ENCODE data around the gene RHOV. TPM values are rescaled to one million over a fixed set of nuclear protein-coding genes. Genes with fewer than 3 reads are reported as not detected.

The RHOV gene
- total RNA-seq, 1 donor from 2014 or later = not detected

DNA sequence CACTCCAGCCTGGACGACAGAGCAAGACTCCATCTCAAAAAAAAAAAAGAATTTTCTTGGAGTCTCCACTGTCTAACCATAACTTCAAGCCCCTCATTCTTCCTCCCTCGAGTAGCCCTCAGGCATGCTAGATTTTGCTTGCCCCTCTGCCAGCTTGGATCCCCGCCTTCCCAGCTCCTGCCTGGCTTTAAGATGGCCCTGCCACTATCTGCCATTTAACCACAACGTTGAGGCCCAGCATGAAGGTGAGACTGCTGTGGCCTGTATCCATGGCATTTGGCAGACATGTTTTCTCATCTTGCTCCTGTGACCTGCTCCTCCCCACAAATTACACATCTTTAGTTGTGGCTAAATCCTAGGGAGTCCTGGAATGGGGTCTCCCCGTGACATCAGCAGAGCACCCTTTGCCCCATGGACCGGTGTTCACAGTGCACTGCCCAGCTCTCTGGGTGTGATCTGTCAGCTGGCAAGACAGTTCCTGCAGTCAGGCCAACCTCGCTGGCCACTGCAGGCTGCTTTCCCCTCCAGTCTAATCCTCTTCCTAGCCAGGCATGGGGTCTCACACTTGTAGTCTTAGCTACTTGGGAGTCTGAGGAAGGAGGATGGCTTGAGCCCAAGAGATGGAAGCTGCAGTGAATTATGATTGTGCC lies 30.6 kb upstream of the RHOV start:
- DNase-seq (ENCODE audit: low read depth, low spot score) = no peak

DNA sequence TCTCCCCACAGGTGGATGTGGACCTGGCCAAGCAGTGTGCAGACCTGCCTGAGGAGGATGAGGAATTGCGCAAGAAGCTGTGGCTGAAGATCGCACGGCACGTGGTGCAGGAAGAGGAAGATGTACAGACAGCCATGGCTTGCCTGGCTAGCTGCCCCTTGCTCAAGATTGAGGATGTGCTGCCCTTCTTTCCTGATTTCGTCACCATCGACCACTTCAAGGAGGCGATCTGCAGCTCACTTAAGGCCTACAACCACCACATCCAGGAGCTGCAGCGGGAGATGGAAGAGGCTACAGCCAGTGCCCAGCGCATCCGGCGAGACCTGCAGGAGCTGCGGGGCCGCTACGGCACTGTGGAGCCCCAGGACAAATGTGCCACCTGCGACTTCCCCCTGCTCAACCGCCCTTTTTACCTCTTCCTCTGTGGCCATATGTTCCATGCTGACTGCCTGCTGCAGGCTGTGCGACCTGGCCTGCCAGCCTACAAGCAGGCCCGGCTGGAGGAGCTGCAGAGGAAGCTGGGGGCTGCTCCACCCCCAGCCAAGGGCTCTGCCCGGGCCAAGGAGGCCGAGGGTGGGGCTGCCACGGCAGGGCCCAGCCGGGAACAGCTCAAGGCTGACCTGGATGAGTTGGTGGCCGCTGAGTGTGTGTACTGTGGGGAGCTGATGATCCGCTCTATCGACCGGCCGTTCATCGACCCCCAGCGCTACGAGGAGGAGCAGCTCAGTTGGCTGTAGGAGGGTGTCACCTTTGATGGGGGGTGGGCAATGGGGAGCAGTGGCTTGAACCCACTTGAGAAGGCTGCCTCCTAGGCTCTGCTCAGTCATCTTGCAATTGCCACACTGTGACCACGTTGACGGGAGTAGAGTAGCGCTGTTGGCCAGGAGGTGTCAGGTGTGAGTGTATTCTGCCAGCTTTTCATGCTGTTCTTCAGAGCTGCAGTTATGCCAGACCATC lies 28.8 kb upstream of the RHOV start:
- DNase-seq (ENCODE audit: low read depth, low spot score) = no peak

DNA sequence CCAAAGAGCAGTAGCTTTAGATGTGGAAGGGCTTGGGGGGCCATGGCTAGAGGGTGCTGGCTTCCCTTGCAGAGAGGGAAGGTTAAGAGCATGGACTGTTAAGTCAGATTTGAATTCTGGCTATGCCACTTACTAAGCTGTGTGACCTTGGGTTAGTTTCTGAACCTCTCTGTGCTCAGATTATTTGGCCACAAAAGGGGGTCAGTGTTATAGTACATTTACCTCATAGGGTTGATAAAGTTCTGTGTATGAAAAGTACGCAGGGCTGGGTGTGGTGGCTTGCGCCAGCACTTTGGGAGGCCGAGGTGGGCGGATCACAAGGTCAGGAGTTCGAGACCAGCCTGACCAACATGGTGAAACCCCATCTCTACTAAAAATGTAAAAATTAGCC lies 27.0 kb upstream of the RHOV start:
- DNase-seq (ENCODE audit: low read depth, low spot score) = no peak

DNA sequence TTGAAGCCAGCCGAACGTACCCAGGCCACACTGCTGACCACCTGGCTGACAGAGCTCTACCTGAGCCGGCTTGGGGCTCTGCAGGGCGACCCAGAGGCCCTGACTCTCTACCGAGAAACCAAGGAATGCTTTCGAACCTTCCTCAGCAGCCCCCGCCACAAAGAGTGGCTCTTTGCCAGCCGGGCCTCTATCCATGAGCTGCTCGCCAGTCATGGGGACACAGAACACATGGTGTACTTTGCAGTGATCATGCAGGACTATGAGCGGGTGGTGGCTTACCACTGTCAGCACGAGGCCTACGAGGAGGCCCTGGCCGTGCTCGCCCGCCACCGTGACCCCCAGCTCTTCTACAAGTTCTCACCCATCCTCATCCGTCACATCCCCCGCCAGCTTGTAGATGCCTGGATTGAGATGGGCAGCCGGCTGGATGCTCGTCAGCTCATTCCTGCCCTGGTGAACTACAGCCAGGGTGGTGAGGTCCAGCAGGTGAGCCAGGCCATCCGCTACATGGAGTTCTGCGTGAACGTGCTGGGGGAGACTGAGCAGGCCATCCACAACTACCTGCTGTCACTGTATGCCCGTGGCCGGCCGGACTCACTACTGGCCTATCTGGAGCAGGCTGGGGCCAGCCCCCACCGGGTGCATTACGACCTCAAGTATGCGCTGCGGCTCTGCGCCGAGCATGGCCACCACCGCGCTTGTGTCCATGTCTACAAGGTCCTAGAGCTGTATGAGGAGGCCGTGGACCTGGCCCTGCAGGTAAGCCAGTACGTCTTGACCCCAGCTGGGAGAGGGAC lies 26.4 kb upstream of the RHOV start:
- DNase-seq (ENCODE audit: low read depth, low spot score) = no peak

DNA sequence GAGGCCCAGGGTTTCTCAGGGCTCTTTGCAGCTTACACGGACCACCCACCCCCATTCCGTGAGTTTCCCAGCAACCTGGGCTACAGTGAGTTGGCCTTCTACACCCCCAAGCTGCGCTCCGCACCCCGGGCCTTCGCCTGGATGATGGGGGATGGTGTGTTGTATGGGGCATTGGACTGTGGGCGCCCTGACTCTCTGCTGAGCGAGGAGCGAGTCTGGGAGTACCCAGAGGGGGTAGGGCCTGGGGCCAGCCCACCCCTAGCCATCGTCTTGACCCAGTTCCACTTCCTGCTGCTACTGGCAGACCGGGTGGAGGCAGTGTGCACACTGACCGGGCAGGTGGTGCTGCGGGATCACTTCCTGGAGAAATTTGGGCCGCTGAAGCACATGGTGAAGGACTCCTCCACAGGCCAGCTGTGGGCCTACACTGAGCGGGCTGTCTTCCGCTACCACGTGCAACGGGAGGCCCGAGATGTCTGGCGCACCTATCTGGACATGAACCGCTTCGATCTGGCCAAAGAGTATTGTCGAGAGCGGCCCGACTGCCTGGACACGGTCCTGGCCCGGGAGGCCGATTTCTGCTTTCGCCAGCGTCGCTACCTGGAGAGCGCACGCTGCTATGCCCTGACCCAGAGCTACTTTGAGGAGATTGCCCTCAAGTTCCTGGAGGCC lies 25.6 kb upstream of the RHOV start:
- no peak for DNase-seq (ENCODE audit: low read depth, low spot score)

DNA sequence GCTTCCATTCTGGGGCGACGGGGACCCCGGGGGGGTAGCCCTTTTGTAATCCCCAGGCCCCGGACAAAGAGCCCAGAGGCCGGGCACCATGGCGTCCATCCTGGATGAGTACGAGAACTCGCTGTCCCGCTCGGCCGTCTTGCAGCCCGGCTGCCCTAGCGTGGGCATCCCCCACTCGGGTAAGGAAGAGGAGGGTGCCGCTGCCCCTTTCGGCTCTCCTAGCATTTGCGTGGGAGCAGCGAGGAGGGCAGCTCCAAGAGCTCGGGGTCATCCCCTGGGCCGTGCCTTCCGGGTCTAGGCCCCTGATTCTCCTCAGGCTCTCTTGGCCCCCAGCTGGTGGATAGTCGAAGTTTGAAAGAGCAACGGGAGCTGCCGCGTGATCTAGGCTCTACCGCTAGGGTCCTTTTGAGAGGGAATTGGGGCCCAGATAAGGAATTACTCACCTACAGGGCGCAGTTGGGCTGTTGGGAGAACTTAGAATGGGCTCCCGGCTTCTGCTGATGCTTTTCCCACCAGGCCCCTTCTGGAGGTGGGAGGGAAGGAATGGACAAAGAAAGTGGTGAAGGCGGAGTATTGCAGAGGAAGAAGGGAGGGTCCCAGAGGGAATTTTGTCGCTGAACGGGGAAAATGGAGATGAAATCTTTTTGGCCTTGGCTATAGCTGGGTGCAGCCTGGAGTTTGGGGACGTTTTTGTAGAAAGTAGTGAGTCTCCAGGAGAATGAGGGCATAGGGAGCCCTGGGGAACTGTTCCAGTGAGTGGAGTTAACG lies 20.8 kb upstream of the RHOV start:
- no peak for DNase-seq (ENCODE audit: low read depth, low spot score)

DNA sequence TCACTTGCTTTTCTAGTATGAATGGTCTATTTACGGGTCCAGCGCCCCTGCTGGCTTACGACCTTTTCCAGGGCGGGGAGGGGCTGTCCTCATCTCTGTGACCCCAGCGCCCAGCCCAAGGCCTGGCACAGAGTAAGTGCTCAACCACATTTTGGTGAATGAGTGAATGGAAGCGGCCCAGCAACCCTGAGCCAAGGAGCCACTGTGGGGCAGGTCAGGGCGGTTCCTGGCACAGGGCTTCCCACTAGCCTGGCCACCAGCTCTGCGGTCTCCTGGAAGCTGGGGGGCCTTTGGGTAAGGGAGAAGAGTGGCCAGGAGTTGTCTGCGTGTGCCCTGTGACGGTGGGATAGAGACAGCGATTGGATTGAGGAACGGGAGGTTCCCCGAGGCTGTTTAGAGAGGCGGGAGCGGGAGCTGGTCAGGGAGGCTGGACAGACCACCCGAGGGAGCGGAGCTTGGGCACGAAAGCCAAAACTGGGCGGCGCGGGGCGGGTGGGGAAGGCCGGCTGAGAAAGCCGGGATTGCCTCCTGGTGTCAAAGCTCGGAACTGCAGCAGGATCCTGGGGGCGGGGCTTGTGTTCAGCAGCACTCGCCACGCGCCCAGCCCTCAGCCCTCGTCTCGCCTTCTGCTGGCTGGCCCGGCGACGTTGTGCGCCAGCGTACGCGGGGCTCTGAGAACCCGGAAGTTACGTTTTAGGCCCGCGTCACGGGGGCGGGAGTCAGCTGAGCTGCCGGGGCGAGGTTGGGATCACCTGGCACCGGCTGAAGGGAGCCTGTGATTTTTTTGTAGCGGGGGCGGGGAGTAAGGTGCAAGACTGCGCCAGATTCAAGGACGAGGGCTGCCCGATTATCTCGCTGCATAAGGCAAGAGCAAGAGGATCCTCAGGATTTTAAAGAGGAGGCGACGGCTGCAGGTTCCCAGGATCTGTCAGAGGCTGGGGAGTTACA lies 20.0 kb upstream of the RHOV start, which contains the start of gene VPS18:
VPS18 (plus strand) TSS at position 718 of the 948 bp plus-strand sequence. CDS start 319 bp downstream, outside the sequence.
- peak; percentile 87 for DNase-seq (ENCODE audit: low read depth, low spot score)

DNA sequence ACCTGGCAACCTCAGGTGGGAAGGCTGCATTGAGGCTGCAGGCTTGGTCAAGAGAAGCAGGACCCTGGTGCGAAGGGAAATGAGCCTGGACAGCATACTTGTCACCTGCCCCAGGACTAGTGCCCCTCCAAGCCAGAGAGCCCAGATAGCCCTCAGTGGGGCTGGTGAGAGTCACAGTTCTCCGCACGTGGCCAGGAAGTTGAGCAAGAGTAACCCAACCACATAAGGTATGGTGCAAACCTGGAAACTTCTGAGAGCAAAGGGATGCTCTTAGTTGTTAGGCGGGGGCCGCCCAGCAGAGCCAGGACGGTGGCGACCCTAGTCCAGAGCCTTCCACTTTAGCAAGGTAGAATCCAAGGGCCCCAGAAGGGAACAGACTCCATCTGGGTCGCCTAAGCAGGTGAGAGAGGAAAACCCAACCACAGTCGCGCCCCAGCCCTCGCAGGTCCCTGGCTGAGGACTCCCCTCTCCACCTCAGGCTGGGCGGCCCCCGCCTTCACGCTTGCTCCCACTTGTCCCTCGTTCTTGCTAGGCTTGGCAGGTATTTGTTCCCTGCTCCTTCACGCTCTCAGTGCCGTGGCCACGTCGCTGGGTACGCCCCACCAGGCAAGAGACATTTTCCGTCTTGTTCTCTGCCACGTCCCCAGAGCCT lies 19.1 kb upstream of the RHOV start:
- no peak for DNase-seq (ENCODE audit: low read depth, low spot score)

DNA sequence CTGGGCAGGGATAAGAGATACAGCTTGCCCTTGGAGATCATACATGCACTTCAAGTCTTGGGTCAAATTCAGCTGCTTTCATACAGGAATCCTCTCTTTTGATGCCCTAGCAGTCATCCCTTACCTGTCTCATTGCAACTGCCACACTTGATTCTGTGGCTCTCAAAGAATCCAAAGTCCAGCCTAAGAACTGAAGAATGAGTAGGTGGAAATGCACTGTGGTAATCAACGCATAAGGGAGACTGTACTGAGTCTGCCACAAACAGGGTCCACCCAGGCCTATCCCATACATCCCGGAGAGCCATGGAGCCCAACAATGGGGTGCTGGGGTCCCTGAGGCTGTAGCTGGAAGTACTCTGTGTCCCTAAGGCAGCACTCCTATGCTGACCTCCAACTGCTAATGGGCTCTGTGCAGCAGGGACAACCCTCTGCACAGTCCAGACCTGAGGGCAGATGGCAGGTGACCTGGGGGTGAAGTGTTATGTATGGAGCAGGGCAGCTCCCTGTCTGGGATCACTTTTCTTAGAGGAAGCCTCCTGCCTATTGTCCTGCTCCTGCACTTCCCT lies 18.5 kb upstream of the RHOV start:
- DNase-seq (ENCODE audit: low read depth, low spot score) = no peak

DNA sequence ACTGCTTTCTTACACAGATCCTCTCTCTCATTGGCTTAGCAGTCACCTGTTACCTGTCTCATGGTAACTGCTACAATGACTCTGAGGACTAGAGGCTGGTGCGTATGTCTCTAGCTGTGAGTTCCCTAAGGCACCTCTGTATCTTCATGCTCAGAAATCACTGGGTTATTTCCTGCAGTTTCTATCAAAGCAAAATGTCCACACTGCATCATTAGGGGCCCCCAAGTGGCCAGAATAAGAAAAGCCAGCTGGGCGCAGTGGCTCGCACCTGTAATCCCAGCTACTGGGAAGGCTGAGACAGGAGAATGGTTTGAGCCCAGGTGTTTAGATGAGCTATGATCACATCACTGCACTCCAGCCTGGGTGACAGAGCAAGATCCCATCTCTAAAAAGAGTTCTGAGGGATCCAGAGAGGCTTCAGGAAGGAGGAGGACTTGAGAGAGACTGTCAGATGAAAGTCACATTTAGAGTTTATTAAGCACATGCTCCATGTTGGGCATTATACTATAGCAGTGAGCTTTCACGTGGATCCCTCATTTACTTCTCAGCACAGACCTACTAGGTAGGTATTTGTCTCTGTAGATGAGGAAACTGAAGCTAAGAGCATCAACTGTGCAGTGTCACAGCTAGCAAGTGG lies 17.9 kb upstream of the RHOV start:
- DNase-seq (ENCODE audit: low read depth, low spot score) = no peak

DNA sequence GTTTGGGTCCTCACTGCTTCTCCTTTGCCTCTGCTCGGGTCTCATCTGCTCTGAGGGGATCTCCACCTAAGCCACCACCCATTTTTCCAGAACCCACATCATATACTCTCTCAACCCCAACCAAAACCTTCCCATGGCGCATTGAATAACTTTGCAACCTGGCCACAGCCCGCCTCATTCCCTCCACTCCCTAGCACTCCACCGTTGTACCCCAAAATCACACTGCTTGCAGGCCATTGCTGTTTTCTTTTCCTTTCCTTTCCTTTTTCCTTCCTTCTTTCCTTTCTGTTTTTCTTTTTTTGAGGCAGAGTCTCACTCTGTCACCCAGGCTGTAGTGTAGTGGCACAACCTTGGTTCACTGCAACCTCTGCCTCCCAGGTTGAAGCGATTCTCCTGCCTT lies 17.1 kb upstream of the RHOV start:
- DNase-seq (ENCODE audit: low read depth, low spot score) = no peak

DNA sequence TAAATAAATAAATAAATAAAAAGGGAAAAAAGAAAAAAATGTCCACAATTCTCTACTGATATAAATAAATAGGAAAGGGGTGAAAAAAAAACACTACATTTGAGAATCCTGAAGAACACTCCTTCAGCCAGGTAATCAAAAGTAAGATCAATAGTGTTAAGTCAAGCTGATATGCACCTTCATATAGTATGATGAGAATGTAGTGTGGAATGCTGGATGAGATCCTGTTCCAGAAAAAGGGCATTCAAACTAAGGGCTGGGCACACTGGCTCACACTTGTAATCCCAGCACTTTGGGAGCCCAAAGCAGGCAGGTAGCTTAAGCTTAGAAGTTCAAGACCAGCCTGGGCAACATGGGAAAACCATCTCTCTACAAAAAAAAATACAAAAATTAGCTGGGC lies 15.1 kb upstream of the RHOV start:
- no peak for DNase-seq (ENCODE audit: low read depth, low spot score)

DNA sequence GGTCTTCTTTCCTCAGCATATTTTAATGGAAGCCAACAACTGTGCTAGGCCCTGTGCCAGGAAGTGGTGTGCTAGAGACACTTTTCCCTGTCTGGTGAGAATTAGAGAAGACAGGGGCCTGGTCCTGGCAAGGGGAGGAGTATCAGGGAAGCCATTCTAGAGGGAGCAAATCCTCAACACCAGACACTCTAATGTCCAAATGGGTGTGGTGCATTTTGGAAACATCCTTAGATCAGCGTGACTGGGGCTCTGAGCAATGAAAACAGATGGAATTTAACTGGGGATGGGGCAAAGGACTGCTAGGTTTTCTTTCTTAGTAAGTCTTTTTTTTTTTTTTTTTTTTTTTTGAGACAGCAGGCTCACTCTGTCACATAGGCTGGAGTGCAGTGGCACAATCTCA lies 12.6 kb upstream of the RHOV start:
- DNase-seq (ENCODE audit: low read depth, low spot score) = no peak

DNA sequence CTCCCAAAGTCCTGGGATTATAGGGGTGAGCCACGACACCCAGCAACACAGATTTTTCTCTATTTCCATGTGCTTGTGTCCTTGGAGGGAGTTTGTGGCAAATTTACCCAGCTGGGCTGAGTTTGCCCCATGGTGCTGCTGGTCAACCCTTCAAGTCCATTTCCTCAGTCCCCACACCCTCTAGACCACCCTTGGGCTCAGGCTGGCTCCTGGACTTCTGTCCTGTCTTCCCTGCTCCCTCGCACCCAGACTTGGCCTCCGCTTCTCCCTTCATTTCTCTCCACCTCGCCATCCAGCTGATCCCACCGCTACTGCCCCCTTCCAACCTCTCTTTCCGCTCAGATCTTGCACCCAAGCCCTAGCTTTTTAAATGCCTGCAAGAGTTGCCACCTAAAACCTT lies 7.3 kb upstream of the RHOV start:
- no peak for DNase-seq (ENCODE audit: low read depth, low spot score)

DNA sequence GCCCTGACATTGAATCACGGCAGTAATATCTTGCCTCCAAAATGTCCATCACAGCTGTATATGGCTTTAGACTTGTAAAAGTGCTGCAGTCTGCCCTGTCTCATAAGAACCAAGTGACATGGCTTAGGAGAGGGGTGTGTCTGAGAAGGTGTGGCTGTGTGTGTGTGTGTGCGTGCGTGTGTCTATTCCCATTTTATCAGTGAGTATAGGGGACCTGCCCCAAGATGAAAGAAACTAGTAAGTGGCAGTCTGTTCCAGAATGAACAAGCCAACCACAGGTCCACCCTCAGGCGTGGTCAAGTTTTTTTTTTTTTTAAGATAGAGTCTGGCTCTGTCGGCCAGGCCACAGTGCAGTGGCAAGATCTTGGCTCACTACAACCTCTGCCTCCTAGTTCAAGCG lies 5.6 kb upstream of the RHOV start:
- DNase-seq (ENCODE audit: low read depth, low spot score) = no peak

DNA sequence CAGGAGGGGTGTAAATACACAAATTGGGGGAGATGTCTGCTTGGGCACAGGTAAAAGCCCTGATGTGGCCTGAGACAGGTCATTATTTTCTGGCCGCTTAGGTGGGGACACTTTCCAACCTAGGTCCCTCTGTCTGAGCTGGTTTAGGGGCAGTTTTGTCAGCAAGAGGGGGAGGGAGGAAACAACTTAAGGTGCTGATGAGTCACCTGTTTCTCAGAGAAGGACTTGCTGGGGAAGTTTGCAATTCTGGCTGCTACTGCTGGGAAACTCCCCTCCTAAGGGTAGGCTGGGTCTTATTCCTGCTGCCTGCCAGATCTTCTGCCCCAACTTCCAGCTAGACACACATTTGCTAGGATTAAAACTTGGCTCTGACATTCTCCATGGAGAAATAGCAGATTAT lies 4.8 kb upstream of the RHOV start:
- DNase-seq (ENCODE audit: low read depth, low spot score) = no peak

DNA sequence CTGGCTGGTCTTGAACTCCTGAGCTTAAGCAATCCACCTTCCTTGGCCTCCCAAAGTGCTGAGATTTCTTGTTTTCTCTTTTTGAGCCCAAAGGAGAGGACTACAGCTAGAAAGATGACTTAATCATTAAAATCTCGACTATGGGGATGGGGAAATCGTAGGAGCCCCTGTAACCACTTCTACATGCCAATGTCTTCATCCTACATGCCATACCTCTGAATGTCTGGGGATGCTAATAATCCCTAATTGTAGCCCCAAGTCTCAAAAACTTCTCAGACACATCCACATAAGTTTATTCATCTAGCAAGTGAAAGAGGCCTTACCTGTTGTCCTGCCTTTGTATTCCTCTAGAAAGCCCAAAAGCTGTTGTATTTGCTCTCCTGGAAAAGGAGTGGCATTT lies 3.7 kb upstream of the RHOV start:
- no peak for DNase-seq (ENCODE audit: low read depth, low spot score)
